Measurements from ENCODE around the gene TRMT6. TPM values are rescaled to one million over a fixed set of nuclear protein-coding genes. Genes with fewer than 3 reads are reported as not detected.

TRMT6 gene
- total and polyA plus RNA-seq, 2 experiments from 2014 or later: 9.7 to 10.3 TPM

DNA sequence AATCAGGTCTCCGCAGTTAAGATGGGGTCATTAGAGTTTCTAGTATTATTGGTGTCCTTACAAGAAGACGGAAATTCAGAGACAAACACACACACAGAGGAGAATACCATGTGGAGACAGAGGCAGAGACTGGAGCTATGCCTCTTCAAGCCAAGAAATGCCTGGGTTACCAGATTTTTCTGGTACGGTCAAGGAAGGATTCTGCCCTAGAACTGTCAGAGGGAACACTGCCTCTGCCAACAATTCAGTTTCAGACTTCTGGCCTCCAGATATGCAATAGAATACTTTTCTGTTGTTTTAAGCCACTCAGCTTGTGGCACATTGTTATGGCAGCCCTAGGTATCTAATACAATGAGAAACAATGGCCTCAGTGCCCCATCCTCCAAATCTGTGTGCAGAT lies 18.9 kb downstream of the TRMT6 start:
- in situ Hi-C loops (cut with MboI): no loop called here
- Histone ChIP-seq H3K27me3 (replicated peaks; ENCODE audit: insufficient read depth) (peaks cover 4% of the 10 kb centered on the region; the same call in 1 of the 2 replicates), H3K4me3 (no peak overlapping the region), H3K79me2 (ENCODE audit: insufficient read depth) (no peaks in the 10 kb centered on the region), H3K4me1 (ENCODE audit: insufficient read depth) (no peaks in the 10 kb centered on the region), H3K4me2 (ENCODE audit: unreplicated experiment) (no peak overlapping the region), H2AFZ (no peak overlapping the region), H3K9ac (no peak overlapping the region), H3K9me3 (ENCODE audit: low read depth) (no peaks in the 10 kb centered on the region), H3K36me3 (ENCODE audit: low read depth) (no peaks in the 10 kb centered on the region), H3F3A (ENCODE audit: insufficient read depth) (peaks cover 4% of the 10 kb centered on the region; the same call in 1 of the 2 replicates), H3K27ac (no peak overlapping the region), H4K20me1 (ENCODE audit: insufficient read depth) (no peaks in the 10 kb centered on the region), H3K9me2 (ENCODE audit: insufficient read depth) (no peaks in the 10 kb centered on the region)
- 77 to 80% methylated on average over 3 of the region's 3 CpGs for WGBS, 2 experiments (ENCODE audit: low coverage in 1 of 2, low lambda C conversion rate in 2 of 2, missing lambda C conversion rate in 2 of 2)
- TF ChIP-seq EZH2phosphoT487 (IDR thresholded peaks at IDR 0.05; ENCODE audit: insufficient read depth, low read depth): no peak
- DNase-seq: no peak

DNA sequence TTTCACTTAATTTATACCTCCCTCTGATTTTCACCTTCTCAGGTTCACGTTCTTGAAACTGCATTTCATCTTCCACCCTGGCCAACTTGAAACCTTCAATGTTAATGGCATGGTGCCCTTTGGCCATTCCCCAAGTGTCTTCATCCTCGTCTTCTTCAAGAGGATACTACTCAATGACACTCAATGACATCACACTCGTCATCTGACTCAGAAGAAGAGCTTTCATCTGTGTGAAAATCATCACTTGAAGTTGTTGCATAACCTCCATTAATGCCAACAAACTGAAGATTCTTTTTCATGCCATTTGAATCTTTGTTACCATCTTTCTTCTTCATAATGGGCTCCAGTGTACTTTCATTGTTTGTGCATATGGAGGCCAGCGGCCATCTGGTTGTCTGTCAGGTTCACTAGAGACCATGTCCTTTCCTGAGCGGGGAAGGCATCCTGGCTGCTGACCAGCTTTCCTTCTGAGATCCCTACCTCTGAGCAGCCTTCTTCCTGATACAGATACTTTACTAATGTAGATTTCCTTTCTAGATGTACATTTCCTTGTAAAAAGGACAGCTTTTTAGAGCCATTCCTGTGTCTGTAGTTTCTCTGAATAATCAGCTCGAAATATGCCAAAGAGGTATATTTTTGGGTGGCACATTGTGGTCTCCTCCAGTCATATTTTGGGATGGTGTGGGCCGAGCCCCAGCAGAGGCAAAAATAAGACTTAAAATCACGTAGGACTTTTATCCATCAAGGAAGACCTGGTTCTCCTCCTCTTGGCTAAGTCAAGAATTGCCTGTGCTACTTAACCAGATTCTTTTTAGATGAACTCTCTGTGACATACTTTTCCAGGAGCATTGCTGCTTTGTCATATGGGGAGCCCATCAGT lies 21.3 kb downstream of the TRMT6 start:
- Histone ChIP-seq H3K36me3 (ENCODE audit: low read depth) (no peaks in the 10 kb centered on the region), H3F3A (ENCODE audit: insufficient read depth) (no peaks in the 10 kb centered on the region), H3K9me2 (ENCODE audit: insufficient read depth) (no peaks in the 10 kb centered on the region), H3K4me2 (ENCODE audit: unreplicated experiment) (no peak overlapping the region), H3K9ac (no peak overlapping the region), H3K4me1 (ENCODE audit: insufficient read depth) (no peaks in the 10 kb centered on the region), H3K79me2 (ENCODE audit: insufficient read depth) (no peaks in the 10 kb centered on the region), H3K27me3 (replicated peaks; ENCODE audit: insufficient read depth) (peaks cover 11% of the 10 kb centered on the region; the same call in 1 of the 2 replicates), H3K27ac (no peak overlapping the region), H3K9me3 (ENCODE audit: low read depth) (no peaks in the 10 kb centered on the region), H2AFZ (no peak overlapping the region), H3K4me3 (no peak overlapping the region), H4K20me1 (ENCODE audit: insufficient read depth) (no peaks in the 10 kb centered on the region)
- DNase-seq: no peak
- 50 to 57% methylated on average over 8 of the region's 8 CpGs for WGBS, 2 experiments (ENCODE audit: low coverage in 1 of 2, low lambda C conversion rate in 2 of 2, missing lambda C conversion rate in 2 of 2)
- no peak for TF ChIP-seq EZH2phosphoT487 (IDR thresholded peaks at IDR 0.05; ENCODE audit: insufficient read depth, low read depth)
- no peak for TF ChIP-seq EZH2 (IDR thresholded peaks at IDR 0.05; ENCODE audit: insufficient read depth, poor library complexity, severe bottlenecking)
- in situ Hi-C loops (cut with MboI): no loop called here

- in situ Hi-C loops (cut with MboI): no loop called here
- H4K20me1 ChIP-seq (ENCODE audit: insufficient read depth): no peaks in the 10 kb centered on the region
- H3K27ac ChIP-seq: no peak overlapping the region
- peaks cover 11% of the 10 kb centered on the region; the same call in 1 of the 2 replicates for H3K27me3 ChIP-seq (replicated peaks; ENCODE audit: insufficient read depth)
- no peak overlapping the region for H3K4me3 ChIP-seq
- no peaks in the 10 kb centered on the region for H3K9me2 ChIP-seq (ENCODE audit: insufficient read depth)
- H3K4me2 ChIP-seq (ENCODE audit: unreplicated experiment): no peak overlapping the region
- H2AFZ ChIP-seq: no peak overlapping the region
- H3K36me3 ChIP-seq (ENCODE audit: low read depth): no peaks in the 10 kb centered on the region
- WGBS, 2 experiments (ENCODE audit: low coverage in 1 of 2, low lambda C conversion rate in 2 of 2, missing lambda C conversion rate in 2 of 2): 44 to 48% methylated on average over 11 of the region's 11 CpGs
- no peak for DNase-seq
- TF ChIP-seq EZH2phosphoT487 (IDR thresholded peaks at IDR 0.05; ENCODE audit: insufficient read depth, low read depth): no peak
- no peaks in the 10 kb centered on the region for H3F3A ChIP-seq (ENCODE audit: insufficient read depth)
- no peak overlapping the region for H3K9ac ChIP-seq
- no peaks in the 10 kb centered on the region for H3K9me3 ChIP-seq (ENCODE audit: low read depth)
- no peaks in the 10 kb centered on the region for H3K79me2 ChIP-seq (ENCODE audit: insufficient read depth)
- H3K4me1 ChIP-seq (ENCODE audit: insufficient read depth): no peaks in the 10 kb centered on the region
These were observed 22.4 kb downstream of the TRMT6 start for GRCh38 chr20:5927749-5928462.

- Histone ChIP-seq H4K20me1 (ENCODE audit: insufficient read depth) (no peaks in the 10 kb centered on the region), H3K36me3 (ENCODE audit: low read depth) (no peaks in the 10 kb centered on the region), H3K9ac (no peak overlapping the region), H3K9me3 (ENCODE audit: low read depth) (no peaks in the 10 kb centered on the region), H3K4me3 (no peak overlapping the region), H3K9me2 (ENCODE audit: insufficient read depth) (no peaks in the 10 kb centered on the region), H2AFZ (no peak overlapping the region), H3K4me1 (ENCODE audit: insufficient read depth) (no peaks in the 10 kb centered on the region), H3K4me2 (ENCODE audit: unreplicated experiment) (no peak overlapping the region), H3K79me2 (ENCODE audit: insufficient read depth) (no peaks in the 10 kb centered on the region), H3K27ac (no peak overlapping the region), H3F3A (ENCODE audit: insufficient read depth) (no peaks in the 10 kb centered on the region), H3K27me3 (replicated peaks; ENCODE audit: insufficient read depth) (peaks cover 6% of the 10 kb centered on the region; the same call in 1 of the 2 replicates)
- no peak for DNase-seq
- 34 to 35% methylated on average over 3 of the region's 3 CpGs for WGBS, 2 experiments (ENCODE audit: low coverage in 1 of 2, low lambda C conversion rate in 2 of 2, missing lambda C conversion rate in 2 of 2)
- in situ Hi-C loops (cut with MboI): no loop called here
- TF ChIP-seq EZH2phosphoT487 (IDR thresholded peaks at IDR 0.05; ENCODE audit: insufficient read depth, low read depth) (no peak), EZH2 (IDR thresholded peaks at IDR 0.05; ENCODE audit: insufficient read depth, poor library complexity, severe bottlenecking) (no peak)
These were observed 24.8 kb downstream of the TRMT6 start for GRCh38 chr20:5925551-5925950.
